HG03064 (cell line): ENCODE results near the gene SH3PXD2A.
"Not testable (repeated sequence)": the region's sequence is repeated elsewhere in the genome, so short reads cannot be mapped to it uniquely, and the experiment has no call there.

Experiments used
- ATAC-seq: cut with Tn5 transposase; IDR thresholded peaks from one replicate; pipeline ENCODE4 v1.9.1; 2021; ENCODE audit warnings: low read depth; ENCODE audit not compliant: unreplicated experiment

Gene SH3PXD2A

DNA sequence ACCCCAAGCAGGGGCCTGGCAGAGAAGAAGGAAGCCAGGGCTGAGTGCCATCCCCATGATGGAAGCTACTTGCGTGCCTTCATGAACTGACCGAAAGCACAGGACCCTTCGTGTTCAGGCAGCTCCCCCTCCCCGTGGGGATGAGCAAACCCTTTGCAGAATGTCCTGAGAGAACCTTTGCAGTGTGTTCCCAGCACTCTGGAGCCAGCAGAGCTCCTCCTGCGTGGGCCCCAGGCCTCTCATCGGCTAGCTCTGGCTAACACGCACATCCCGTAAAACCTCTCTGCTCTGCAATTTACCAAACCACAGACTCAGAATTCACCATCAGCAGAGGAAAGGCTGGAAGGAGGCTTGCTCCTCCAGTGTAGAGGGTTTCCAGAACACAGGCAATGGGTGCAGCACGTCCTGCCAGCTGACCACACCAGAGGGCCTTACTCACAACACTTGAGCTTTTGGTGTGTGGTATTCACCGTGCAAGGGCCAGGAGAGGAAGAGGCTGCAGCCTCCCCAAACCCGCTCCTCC is 3.1 kb downstream of the SH3PXD2A start:
- no peak for ATAC-seq

DNA sequence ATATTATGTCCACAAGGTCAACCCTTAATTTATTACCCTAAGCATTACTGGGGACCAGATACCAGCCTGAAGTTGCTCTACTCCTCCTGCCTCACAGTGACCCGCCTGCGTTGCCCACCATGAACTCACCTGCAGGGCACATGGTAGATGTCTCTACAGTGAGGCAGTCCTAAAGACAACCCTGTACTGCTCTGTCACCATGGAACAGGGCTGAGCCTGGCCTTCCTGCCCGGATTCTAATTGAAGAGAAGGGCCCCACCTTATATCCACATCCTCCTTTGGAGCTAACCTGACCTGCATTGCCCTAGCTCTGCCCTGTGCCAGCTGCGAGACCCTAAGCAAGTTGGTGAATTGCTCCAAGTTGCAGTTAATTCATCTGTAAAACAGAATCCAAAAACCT is 4.1 kb downstream of the SH3PXD2A start:
- no peak for ATAC-seq

DNA sequence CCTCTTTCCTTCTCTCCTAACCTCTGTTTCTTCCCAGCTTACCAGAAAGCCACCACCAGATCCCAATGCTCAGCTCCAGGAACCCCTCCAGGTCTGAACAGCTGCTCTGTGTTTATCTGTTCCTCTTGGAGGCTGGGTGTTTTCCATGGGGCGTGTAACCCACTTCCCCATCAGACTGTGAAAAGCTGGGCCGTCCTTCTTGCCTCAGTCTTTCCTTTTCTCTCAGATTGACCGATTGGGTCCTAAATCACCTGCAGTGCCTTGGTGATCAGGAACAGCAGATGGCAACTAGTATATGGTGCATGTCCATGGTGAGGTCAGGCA is 4.8 kb downstream of the SH3PXD2A start:
- no peak for ATAC-seq

DNA sequence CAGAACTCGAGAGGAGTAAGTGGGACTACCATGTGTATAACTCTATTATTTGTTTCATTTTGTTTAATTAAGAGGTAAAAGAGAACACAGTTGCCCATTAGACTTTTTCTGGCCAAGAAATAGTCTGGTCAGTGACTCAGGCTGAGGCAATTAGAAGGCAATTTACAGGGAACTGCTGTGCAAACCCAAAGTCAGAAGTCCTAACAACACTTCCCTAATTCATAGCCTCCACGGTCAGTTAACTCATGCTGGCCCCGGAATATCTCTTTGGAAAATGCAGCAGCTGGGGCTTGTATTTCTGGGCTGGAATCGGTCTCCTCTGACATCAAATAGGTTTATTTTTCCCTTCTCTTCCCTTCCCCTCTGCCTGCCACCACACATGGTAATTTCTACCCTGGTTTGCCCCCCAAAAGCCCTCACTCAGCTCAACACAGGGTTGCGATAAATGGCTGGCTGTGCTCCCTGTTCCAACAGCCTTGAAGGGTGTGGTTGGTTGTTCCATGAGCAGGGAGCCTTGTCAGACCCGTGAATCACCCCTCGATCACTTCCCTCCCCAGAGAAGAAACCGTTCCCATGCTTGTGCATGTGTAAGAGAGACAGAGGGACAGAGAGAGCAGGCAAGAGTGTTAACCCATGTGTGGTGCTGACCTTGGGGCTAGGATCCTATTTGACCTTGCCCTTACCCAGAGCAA is 5.3 kb downstream of the SH3PXD2A start:
- ATAC-seq: no peak

DNA sequence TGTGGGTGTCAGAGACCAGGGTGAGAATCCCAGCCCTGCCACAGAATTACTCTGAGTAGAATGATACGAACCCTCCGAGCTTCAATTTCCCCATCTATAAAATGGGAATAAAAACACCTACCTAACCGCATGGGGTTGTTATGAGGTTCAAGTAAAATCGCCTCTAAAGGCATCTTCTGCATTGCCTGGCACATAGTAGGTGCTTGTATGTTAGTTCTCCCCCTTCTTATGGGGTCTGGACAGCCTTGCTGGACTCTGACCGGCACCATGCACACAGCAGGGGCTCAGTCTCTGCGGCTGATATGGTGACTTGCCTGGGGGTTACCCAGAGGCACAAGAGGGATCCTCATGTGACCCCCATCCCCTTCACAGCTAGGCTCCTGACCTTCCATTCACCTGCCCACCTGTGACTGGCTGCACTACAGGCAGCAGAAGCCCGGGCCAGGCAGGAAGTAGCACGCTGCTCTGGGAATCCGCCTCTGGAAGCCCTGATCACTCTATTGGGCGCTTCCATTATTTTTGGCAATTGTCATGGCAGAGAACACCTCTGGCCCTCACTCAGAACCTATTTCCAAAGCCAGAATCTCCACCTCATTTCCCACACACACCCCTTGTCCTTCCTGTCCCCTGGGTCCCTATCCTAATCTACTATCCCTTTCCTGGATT is 6.0 kb downstream of the SH3PXD2A start:
- ATAC-seq: no peak

DNA sequence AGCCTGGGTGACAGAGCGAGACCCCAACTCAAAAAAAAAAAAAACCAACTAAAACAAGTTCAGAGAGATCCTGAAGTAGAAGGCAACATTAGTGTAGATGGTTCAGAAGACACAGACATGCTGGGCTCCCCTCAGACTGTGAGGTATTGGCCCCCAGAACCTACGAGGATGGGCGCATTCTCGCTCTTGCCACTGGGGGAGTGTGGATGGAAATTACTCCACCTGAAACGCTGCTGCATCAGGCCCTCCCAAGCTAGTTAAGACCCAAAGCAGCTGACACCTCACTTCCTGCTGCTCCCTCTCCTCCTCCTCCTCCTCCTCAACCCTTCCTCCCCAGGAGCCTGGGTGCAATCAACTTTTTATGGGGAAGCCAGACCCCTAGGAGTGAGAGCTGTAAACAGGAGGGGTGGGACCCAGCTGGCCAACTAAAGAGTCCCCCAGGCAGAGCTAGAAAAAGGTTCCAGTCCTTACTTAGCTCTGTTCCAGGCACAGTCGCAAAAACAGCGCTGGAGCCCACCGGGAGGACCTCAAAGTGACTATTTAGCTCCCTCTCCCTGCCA is 7.4 kb downstream of the SH3PXD2A start:
- no peak for ATAC-seq

DNA sequence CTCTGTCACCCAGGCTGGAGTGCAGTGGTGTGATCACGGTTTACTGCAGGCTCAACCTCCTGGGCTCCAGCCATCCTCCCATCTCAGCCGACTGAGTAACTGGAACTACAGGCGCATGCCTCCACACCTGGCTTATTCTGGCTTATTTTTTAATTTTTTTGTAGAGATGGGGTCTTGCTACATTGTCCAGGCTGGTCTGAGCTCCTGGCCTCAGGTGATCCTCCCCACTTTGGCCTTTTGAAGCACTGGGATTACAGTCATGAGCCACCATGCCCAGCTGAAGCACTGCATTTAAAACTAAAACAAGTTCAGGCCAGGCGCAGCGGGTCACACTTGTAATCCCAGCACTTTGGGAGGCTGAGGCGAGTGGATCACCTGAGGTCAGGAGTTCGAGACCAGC is 8.0 kb downstream of the SH3PXD2A start:
- ATAC-seq: no peak

DNA sequence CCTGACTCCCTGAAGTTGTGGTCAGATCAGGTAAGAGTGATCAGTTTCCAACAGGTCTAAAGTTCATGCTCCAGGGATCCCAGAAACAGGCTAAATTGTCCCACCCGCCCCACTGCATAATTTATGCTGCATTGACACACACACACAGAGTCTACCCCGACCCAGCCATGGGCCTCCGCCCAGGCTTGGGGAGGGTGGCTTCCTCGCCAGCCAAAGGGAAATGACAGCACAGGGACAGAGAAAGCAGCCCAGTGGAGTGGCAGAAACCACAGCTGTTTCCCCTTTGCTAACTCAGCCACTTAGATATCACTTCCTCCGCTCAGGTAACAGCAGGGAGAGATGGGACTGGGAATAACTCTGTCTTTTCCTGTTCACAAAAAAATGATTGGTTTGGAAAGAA is 9.4 kb downstream of the SH3PXD2A start:
- no peak for ATAC-seq

DNA sequence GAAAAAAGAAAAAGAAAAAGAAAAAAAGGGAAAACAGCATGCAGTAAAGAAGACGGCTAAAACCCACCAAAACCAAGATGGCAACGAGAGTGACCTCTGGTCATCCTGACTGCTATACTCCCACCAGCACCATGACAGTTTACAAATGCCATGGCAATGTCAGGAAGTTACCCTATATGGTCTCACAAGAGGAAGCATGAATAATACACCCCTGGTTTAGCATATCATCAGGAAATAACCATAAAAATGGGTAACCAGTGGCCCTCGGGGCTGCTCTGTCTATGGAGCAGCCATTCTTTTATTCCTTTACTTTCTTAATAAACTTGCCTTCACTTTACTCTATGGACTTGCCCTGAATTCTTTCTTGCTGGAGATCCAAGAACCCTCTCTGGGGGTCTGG is 10.0 kb downstream of the SH3PXD2A start:
- not testable (repeated sequence) for ATAC-seq

DNA sequence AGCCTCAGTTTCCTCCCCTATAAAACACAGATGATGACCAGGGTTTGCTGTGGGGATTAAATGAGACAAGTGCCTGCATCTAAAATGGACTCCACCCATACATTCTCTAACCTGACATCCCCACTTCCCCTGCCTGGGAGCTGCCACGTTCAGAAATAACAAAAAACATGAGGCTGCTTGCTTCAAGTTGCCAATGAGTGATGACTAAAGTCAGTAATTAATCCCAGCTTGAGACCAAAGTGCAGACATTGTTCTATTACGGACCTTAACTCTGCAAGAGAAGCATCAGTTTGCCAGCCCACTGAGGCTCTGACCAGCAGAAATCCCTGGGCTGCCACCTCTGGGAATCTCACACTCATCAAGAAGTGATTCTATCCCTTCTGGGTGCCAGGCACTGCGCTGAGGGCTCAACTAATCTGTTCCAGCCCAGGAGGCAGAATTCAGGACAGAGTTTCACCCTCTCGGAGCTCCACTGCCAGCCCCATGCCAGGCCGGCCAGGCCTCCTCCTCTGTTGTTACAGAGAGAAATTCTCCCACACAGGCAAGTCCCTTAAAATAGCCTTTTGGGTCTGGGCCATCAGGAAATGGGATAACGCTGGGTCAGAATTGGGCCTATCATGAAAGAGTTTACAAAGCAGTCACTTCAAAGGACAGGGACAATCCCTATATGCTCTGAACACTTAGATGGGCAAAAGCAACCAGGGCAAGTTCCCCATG is 11.4 kb downstream of the SH3PXD2A start:
- ATAC-seq: no peak

DNA sequence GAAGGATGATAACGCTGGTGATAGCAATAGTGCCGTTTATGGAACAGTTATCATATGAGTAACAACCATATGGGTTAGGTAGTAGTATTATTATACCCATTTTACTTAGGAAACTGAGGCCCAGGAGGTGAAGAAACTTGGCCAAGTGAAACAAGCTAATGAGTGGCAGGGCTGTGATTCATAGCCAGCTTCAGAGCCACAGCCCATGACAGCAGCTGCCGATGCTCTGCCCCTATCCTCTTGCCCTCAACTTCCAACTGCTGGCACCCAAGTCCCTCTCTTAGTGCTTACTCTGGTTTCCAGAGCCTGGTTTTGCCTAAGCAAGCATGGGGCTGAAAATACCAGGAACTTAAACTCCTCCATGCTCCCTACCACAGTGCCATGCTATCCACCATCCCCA is 12.3 kb downstream of the SH3PXD2A start:
- no peak for ATAC-seq

DNA sequence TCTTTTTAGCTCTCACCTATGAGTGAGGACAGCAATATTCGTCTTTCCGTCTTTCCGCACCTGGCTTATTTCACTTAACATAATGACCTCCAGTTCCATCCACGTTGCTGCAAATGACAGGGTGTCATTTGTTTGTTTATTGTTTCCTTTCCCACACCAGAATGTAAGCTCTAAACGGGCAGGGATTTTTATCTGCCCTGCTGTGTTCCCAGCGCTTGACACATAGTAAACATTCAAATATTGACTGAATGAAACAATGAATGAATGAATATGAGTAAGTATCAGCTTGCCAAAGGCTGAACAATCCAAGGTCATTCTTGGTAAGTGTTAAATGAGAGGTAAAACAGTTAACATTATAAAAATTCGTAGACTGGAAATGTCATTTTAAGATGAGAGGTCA is 12.8 kb downstream of the SH3PXD2A start:
- ATAC-seq: no peak

DNA sequence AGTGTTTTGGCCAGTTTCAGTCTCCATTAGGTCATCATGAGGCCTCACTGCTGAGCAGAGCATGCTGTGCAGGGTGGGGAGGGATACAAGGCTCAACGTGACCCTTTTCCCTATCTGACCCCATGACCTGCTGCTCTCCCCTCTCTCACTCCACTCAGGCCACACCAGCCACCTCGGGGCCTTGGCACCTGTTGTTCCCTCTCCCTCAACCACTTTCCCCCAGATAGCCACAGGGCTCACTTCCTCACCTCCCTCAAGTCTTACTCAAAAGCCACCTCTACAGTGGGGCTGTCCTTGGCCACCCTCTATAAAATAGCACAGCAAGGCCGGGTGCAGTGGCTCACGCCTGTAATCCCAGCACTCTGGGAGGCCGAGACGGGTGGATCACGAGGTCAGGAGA is 13.9 kb downstream of the SH3PXD2A start:
- no peak for ATAC-seq

DNA sequence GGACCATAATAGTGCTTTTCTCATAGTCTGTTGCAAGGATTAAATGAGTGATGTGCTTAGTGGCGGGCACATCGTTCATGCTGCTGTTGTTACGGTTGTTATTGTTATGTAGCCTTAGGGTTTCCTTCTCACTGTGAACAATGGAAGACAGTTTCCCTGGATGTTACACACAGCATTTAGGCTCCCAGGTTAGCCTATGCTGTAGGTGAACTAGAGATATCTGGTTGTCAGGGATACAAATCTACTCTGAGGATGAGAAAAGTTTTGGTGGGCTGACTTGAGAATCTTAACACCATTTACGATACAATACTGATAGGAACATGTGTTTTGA is 14.7 kb downstream of the SH3PXD2A start:
- no peak for ATAC-seq

DNA sequence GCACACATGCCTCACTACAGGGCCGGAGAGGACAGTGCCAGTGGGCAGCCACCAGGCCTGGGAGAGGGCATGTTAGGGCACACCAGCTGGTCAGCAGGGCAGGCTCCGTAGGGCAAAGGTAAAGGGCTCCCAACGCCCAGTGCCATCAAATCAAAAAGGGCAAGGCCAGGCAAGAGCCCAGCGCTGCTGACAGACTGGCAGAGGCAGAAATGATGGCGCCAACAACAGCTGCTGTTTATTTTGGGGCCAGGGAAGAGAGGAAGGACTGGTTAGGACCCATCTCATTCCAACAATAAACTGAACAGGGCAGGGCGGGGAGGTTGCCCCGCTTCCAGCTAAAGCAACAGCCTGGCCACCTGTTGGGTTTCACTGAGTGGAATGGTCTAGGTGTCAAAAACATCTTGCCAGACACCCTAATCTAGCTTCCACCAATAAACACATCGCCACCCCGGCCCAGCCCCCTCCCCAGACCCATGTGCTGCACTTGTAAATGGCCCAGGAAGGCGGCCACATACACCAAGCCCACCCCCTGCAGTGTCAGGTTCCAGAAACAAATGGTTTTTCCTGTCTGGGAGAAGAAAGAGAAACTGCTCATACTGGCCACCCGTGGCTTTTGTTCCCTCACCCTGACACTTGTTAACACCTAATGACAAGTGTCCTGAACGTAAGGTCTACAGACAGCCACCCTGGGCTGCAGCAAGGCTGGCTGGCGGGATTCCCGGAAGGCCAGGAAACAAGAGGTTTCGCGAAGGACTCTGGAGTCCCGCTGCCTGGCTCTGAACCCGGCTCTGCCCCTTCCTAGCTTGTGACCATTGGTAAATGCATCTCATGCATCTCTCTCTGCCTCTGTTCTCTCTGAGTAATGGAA is 15.3 kb downstream of the SH3PXD2A start:
- no peak for ATAC-seq

DNA sequence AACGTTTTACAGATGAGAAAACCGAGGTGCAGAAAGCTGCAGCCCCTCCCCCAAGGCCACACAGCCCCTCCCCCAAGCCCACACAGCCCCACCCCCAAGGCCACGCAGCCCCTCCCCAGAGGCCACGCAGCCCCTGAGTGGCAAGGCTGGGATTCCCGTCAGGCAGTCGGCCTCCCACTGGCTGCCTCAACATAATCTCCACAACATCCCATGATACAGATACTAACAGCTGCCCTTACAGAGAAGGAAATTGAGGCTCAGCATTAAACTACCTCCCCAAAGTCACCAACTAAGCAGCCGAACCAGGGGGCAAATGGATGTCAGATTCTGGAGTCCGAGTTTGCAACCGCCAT is 15.9 kb downstream of the SH3PXD2A start:
- no peak for ATAC-seq

DNA sequence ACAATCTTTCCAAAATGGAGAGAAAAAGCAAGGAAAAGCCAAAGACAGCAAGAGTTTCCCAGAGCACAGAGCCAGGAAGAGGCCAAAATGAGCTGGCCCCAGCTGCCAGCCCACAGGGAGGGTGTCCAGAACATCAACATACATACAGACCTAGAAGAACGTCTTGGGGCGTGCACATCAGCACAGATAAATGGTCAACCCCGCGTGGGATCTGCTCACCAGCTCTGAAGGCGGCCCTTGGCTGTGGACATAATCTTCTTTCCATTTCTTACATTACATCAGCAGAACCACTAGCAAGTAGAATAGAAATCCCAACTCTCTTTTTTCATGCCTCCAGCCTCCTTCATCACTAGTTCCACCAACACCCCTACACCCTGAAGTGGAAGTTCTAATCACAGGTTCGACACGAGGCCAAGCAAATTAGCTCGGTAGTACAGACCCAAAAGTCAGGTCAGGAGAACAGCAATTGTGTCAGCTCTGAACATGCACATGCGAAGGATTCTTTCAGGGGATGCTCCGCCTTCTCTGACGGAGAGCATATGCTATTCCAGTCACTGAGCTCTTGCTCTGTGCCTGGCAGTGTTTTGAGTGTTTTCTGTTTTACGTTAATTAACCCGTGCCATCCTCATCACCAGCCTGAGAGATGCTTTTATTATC is 16.4 kb downstream of the SH3PXD2A start:
- ATAC-seq: no peak

DNA sequence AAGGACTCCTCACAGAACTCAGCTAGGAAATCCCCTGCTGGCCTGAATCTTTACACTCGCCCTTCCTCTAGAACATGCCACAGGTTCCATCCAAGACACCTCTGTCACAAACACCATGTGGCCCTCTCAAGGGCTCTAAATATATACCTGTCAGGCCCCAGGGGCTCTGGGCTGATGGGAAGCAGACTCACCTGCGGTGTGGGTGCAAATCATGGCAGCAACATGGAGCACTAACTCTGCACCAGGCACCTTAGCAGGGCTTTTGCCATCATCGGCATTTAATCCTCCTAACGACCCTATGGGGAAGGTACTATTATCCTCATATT is 17.3 kb downstream of the SH3PXD2A start:
- ATAC-seq: no peak

DNA sequence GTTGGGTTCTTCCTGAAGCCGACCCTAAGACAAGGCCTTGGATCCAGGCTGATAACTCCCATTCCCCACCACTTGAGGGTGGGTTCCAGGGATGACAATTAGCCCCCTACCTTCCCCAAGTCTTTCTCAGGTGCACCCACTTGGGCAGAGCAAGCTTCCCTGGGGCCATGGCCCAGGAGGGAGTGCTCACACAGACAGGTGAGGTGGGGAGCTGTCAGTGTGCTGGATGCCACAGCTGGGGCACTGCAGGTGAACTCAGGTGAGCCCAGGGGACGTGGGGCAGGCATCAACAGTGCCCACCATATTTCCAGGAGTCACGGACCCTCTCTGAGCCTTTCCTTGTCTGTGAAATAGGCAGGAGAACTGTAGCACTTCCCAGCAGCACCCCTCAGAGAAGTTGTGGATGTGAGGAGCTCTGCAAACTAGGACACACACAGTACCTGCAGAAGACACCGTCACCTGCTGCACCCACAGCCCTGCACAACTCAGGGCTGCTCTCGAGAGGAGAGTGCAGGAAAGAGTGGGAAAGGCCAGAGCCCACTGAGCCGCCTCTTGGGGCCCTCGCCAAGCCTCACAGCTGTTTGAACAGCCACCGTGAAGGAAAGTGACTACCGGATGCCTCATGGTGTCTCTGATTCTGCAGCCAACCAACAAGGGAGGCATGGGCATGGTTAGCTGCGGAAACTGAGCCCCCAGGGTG is 17.9 kb downstream of the SH3PXD2A start:
- no peak for ATAC-seq

DNA sequence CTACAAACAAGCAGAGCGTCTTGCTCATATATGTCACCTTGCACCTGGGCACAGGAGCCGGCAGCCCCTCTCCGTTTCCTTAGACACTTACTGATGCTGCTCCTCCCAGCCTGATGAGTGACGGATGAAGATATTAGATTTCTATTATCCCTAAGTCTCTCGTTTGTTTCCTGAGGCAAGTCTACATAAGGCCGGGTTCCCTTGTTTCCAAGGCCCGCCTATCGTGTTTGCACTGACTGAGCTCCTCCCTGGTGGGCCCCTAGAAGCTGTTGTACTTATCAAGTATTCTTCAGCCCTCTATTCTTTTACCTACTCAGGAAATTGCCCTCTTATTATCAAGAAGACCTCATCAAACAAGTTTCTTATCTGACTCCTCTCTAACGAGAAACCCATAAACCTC is 18.5 kb downstream of the SH3PXD2A start:
- ATAC-seq: no peak
